Measurements from ENCODE around the gene WWC2.
"Not testable (repeated sequence)": the region's sequence is repeated elsewhere in the genome, so short reads cannot be mapped to it uniquely, and the experiment has no call there.

Gene WWC2

GRCh38 chr4:183312841-183313240 is 213.8 kb downstream of the WWC2 start:
- H3K36me3 ChIP-seq (ENCODE audit: control insufficient read depth in 2 of 2, insufficient read depth in 2 of 2, low read length in 2 of 2): peaks cover 17 to 26% of the 10 kb centered on the region in 2 donors
- no peak overlapping the region for H3K4me3 ChIP-seq (ENCODE audit: low read length in 2 of 2)
- H3K27me3 ChIP-seq (ENCODE audit: control insufficient read depth in 1 of 2, insufficient read depth in 2 of 2, low read length in 2 of 2): no peaks in the 10 kb centered on the region
- no peak overlapping the region for H3K27ac ChIP-seq (ENCODE audit: low read length)
- no peaks in the 10 kb centered on the region for H3K4me1 ChIP-seq (ENCODE audit: control insufficient read depth, insufficient read depth, low read length)
- H3K9me3 ChIP-seq (ENCODE audit: control insufficient read depth in 2 of 2, low read length in 2 of 2): no peaks in the 10 kb centered on the region
- no peak overlapping the region for H3K9ac ChIP-seq (ENCODE audit: low read length in 2 of 2)

GRCh38 chr4:183314336-183314735 is 215.3 kb downstream of the WWC2 start:
- Histone ChIP-seq H3K36me3 (ENCODE audit: control insufficient read depth in 2 of 2, insufficient read depth in 2 of 2, low read length in 2 of 2) (peaks cover 17 to 26% of the 10 kb centered on the region in 2 donors), H3K9ac (ENCODE audit: low read length in 2 of 2) (no peak overlapping the region), H3K27ac (ENCODE audit: low read length) (no peak overlapping the region), H3K4me3 (ENCODE audit: low read length in 2 of 2) (no peak overlapping the region), H3K4me1 (ENCODE audit: control insufficient read depth, insufficient read depth, low read length) (no peaks in the 10 kb centered on the region), H3K9me3 (ENCODE audit: control insufficient read depth in 2 of 2, low read length in 2 of 2) (no peaks in the 10 kb centered on the region), H3K27me3 (ENCODE audit: control insufficient read depth in 1 of 2, insufficient read depth in 2 of 2, low read length in 2 of 2) (no peaks in the 10 kb centered on the region)

GRCh38 chr4:183314806-183315205 is 215.7 kb downstream of the WWC2 start:
- H3K36me3 ChIP-seq (ENCODE audit: control insufficient read depth in 2 of 2, insufficient read depth in 2 of 2, low read length in 2 of 2): peaks cover 17 to 26% of the 10 kb centered on the region in 2 donors
- H3K9ac ChIP-seq (ENCODE audit: low read length in 2 of 2): no peak overlapping the region
- no peak overlapping the region for H3K4me3 ChIP-seq (ENCODE audit: low read length in 2 of 2)
- H3K27ac ChIP-seq (ENCODE audit: low read length): no peak overlapping the region
- no peaks in the 10 kb centered on the region for H3K4me1 ChIP-seq (ENCODE audit: control insufficient read depth, insufficient read depth, low read length)
- no peaks in the 10 kb centered on the region for H3K27me3 ChIP-seq (ENCODE audit: control insufficient read depth in 1 of 2, insufficient read depth in 2 of 2, low read length in 2 of 2)
- H3K9me3 ChIP-seq (ENCODE audit: control insufficient read depth in 2 of 2, low read length in 2 of 2): no peaks in the 10 kb centered on the region

GRCh38 chr4:183318656-183319055 is 219.6 kb downstream of the WWC2 start:
- no peak overlapping the region for H3K4me3 ChIP-seq (ENCODE audit: low read length in 2 of 2)
- no peak overlapping the region for H3K27ac ChIP-seq (ENCODE audit: low read length)
- H3K36me3 ChIP-seq (ENCODE audit: control insufficient read depth in 2 of 2, insufficient read depth in 2 of 2, low read length in 2 of 2): peaks cover 6 to 14% of the 10 kb centered on the region in 2 donors
- no peaks in the 10 kb centered on the region for H3K4me1 ChIP-seq (ENCODE audit: control insufficient read depth, insufficient read depth, low read length)
- no peaks in the 10 kb centered on the region for H3K27me3 ChIP-seq (ENCODE audit: control insufficient read depth in 1 of 2, insufficient read depth in 2 of 2, low read length in 2 of 2)
- H3K9me3 ChIP-seq (ENCODE audit: control insufficient read depth in 2 of 2, low read length in 2 of 2): no peaks in the 10 kb centered on the region
- no peak overlapping the region for H3K9ac ChIP-seq (ENCODE audit: low read length in 2 of 2)

GRCh38 chr4:183320211-183321059 is 221.4 kb downstream of the WWC2 start, which contains the start of gene CLDN22:
CLDN22 (minus strand) TSS chr4:183320276; CDS start chr4:183320218, 58 bp downstream.
- Histone ChIP-seq H3K4me3 (ENCODE audit: low read length in 2 of 2) (no peak within 1 kb of the TSS), H3K4me1 (ENCODE audit: control insufficient read depth, insufficient read depth, low read length) (no peaks in the 10 kb centered on the region), H3K36me3 (ENCODE audit: control insufficient read depth in 2 of 2, insufficient read depth in 2 of 2, low read length in 2 of 2) (peaks cover 0 to 4% of the 10 kb centered on the region in 2 donors), H3K27me3 (ENCODE audit: control insufficient read depth in 1 of 2, insufficient read depth in 2 of 2, low read length in 2 of 2) (no peaks in the 10 kb centered on the region), H3K9ac (ENCODE audit: low read length in 2 of 2) (no peak within 1 kb of the TSS), H3K9me3 (ENCODE audit: control insufficient read depth in 2 of 2, low read length in 2 of 2) (no peaks in the 10 kb centered on the region), H3K27ac (ENCODE audit: low read length) (no peak within 1 kb of the TSS)

- Histone ChIP-seq H3K4me1 (ENCODE audit: control insufficient read depth, insufficient read depth, low read length) (no peaks in the 10 kb centered on the region), H3K27me3 (ENCODE audit: control insufficient read depth in 1 of 2, insufficient read depth in 2 of 2, low read length in 2 of 2) (no peaks in the 10 kb centered on the region), H3K9me3 (ENCODE audit: control insufficient read depth in 2 of 2, low read length in 2 of 2) (no peaks in the 10 kb centered on the region), H3K9ac (ENCODE audit: low read length in 2 of 2) (no peak overlapping the region), H3K4me3 (ENCODE audit: low read length in 2 of 2) (no peak overlapping the region), H3K27ac (ENCODE audit: low read length) (no peak overlapping the region), H3K36me3 (ENCODE audit: control insufficient read depth in 2 of 2, insufficient read depth in 2 of 2, low read length in 2 of 2) (no peaks in the 10 kb centered on the region)
Measured at GRCh38 chr4:183321079-183321478, 222.0 kb downstream of the WWC2 start.

- H3K27ac ChIP-seq (ENCODE audit: low read length): no peak overlapping the region
- H3K4me3 ChIP-seq (ENCODE audit: low read length in 2 of 2): no peak overlapping the region
- H3K9me3 ChIP-seq (ENCODE audit: control insufficient read depth in 2 of 2, low read length in 2 of 2): no peaks in the 10 kb centered on the region
- H3K36me3 ChIP-seq (ENCODE audit: control insufficient read depth in 2 of 2, insufficient read depth in 2 of 2, low read length in 2 of 2): no peaks in the 10 kb centered on the region
- no peak overlapping the region for H3K9ac ChIP-seq (ENCODE audit: low read length in 2 of 2)
- no peaks in the 10 kb centered on the region for H3K4me1 ChIP-seq (ENCODE audit: control insufficient read depth, insufficient read depth, low read length)
- H3K27me3 ChIP-seq (ENCODE audit: control insufficient read depth in 1 of 2, insufficient read depth in 2 of 2, low read length in 2 of 2): no peaks in the 10 kb centered on the region
Measured at GRCh38 chr4:183321516-183321915, 222.5 kb downstream of the WWC2 start.

- Histone ChIP-seq H3K4me3 (ENCODE audit: low read length in 2 of 2) (no peak within 1 kb of the TSS), H3K4me1 (ENCODE audit: control insufficient read depth, insufficient read depth, low read length) (no peaks in the 10 kb centered on the region), H3K27ac (ENCODE audit: low read length) (no peak within 1 kb of the TSS), H3K36me3 (ENCODE audit: control insufficient read depth in 2 of 2, insufficient read depth in 2 of 2, low read length in 2 of 2) (peaks cover 0 to 2% of the 10 kb centered on the region in 2 donors), H3K9me3 (ENCODE audit: control insufficient read depth in 2 of 2, low read length in 2 of 2) (peaks cover 0 to 4% of the 10 kb centered on the region in 2 donors), H3K9ac (ENCODE audit: low read length in 2 of 2) (no peak within 1 kb of the TSS), H3K27me3 (ENCODE audit: control insufficient read depth in 1 of 2, insufficient read depth in 2 of 2, low read length in 2 of 2) (no peaks in the 10 kb centered on the region)
Measured at GRCh38 chr4:183322326-183322725, 223.3 kb downstream of the WWC2 start, which contains the start of gene CLDN24. CLDN24 (minus strand) TSS chr4:183322426; CDS start chr4:183322426, 0 bp downstream.

GRCh38 chr4:183323295-183323694 is 224.2 kb downstream of the WWC2 start:
- H3K27ac ChIP-seq (ENCODE audit: low read length): no peak overlapping the region
- H3K4me3 ChIP-seq (ENCODE audit: low read length in 2 of 2): no peak overlapping the region
- no peaks in the 10 kb centered on the region for H3K27me3 ChIP-seq (ENCODE audit: control insufficient read depth in 1 of 2, insufficient read depth in 2 of 2, low read length in 2 of 2)
- peaks cover 0 to 4% of the 10 kb centered on the region in 2 donors for H3K9me3 ChIP-seq (ENCODE audit: control insufficient read depth in 2 of 2, low read length in 2 of 2)
- no peaks in the 10 kb centered on the region for H3K4me1 ChIP-seq (ENCODE audit: control insufficient read depth, insufficient read depth, low read length)
- H3K36me3 ChIP-seq (ENCODE audit: control insufficient read depth in 2 of 2, insufficient read depth in 2 of 2, low read length in 2 of 2): peaks cover 0 to 2% of the 10 kb centered on the region in 2 donors
- H3K9ac ChIP-seq (ENCODE audit: low read length in 2 of 2): no peak overlapping the region

GRCh38 chr4:183324056-183324455 is 225.0 kb downstream of the WWC2 start:
- not testable (repeated sequence) for H3K9ac ChIP-seq (ENCODE audit: low read length in 2 of 2); H3K4me1 ChIP-seq (ENCODE audit: control insufficient read depth, insufficient read depth, low read length); H3K4me3 ChIP-seq (ENCODE audit: low read length in 2 of 2); H3K9me3 ChIP-seq (ENCODE audit: control insufficient read depth in 2 of 2, low read length in 2 of 2); H3K36me3 ChIP-seq (ENCODE audit: control insufficient read depth in 2 of 2, insufficient read depth in 2 of 2, low read length in 2 of 2); H3K27me3 ChIP-seq (ENCODE audit: control insufficient read depth in 1 of 2, insufficient read depth in 2 of 2, low read length in 2 of 2); H3K27ac ChIP-seq (ENCODE audit: low read length)

- Histone ChIP-seq H3K9ac (ENCODE audit: low read length in 2 of 2) (no peak overlapping the region), H3K9me3 (ENCODE audit: control insufficient read depth in 2 of 2, low read length in 2 of 2) (peaks cover 0 to 7% of the 10 kb centered on the region in 2 donors), H3K4me1 (ENCODE audit: control insufficient read depth, insufficient read depth, low read length) (no peaks in the 10 kb centered on the region), H3K36me3 (ENCODE audit: control insufficient read depth in 2 of 2, insufficient read depth in 2 of 2, low read length in 2 of 2) (peaks cover 0 to 2% of the 10 kb centered on the region in 2 donors), H3K4me3 (ENCODE audit: low read length in 2 of 2) (no peak overlapping the region), H3K27me3 (ENCODE audit: control insufficient read depth in 1 of 2, insufficient read depth in 2 of 2, low read length in 2 of 2) (no peaks in the 10 kb centered on the region), H3K27ac (ENCODE audit: low read length) (no peak overlapping the region)
Measured at GRCh38 chr4:183324619-183325018, 225.6 kb downstream of the WWC2 start.

Measured in stomach smooth muscle (tissue), 2 donors.